ES-I3 (cell line): Measurements from ENCODE around the gene TUBB6.

ENCODE experiments used
- H3K36me3 ChIP-seq: 2 replicates; pipeline ENCODE4 v1.6.1; 2013; ENCODE audit warnings: mild to moderate bottlenecking, low read length, control low read depth, moderate library complexity; ENCODE audit not compliant: insufficient read depth
- H3K4me1 ChIP-seq: 2 replicates; pipeline ENCODE4 v1.6.1; 2013; ENCODE audit warnings: mild to moderate bottlenecking, control low read depth, low read length; ENCODE audit not compliant: insufficient read depth
- H3K9ac ChIP-seq: 2 replicates; pipeline ENCODE4 v1.6.1; 2013; ENCODE audit warnings: low read depth, mild to moderate bottlenecking, low read length, moderate library complexity
- H3K9me3 ChIP-seq: 2 replicates; pipeline ENCODE4 v1.6.1; 2013; ENCODE audit warnings: mild to moderate bottlenecking, low read length, moderate library complexity; ENCODE audit not compliant: control insufficient read depth, insufficient read depth

Gene TUBB6

GRCh38 chr18:12330766-12331165, 22.7 kb downstream of the TUBB6 start:
- Histone ChIP-seq H3K4me1 (peaks cover 21% of the 10 kb centered on the region), H3K36me3 (peaks cover 9% of the 10 kb centered on the region), H3K9me3 (no peaks in the 10 kb centered on the region), H3K9ac (no peak overlapping the region)

DNA sequence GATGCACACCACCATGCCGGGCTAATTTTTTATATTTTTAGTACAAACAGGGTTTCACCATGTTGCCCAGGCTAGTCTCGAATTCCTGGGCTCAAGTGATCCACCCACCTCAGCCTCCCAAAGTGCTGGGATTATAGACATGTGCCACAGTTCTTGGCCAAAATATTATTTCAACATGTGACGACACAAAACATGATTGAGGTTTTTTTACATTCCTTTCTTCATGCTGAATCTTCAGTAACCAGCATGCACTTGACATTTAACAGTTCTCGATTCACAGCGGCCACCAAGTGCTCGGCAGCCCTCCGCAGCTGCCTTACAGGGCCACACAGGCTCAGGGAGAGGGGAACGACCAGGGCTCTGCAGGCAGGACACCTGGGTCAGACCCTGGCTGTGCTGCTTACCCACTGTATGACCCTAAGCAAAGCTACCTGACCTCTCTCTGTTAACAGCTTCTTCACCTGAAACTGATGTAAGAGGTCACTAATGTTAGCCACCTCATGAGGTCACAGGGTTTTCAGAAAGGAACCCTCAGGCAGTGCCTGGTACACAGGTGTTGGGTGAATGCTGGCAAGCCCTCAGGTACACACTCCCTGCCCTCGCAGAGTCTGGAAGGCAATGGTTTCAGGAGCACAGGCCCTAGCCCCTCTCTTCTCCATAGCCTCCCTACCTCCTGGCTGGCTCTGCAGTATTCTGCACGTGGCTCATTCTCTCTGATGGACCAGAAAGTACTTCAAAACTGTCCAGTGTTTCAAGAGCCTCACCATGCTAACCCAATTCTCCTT, 25.7 kb downstream of the TUBB6 start:
- Histone ChIP-seq H3K4me1 (peaks cover 44% of the 10 kb centered on the region), H3K9ac (no peak overlapping the region), H3K9me3 (no peaks in the 10 kb centered on the region), H3K36me3 (peaks cover 4% of the 10 kb centered on the region; the same call in 1 of the 2 replicates)

DNA sequence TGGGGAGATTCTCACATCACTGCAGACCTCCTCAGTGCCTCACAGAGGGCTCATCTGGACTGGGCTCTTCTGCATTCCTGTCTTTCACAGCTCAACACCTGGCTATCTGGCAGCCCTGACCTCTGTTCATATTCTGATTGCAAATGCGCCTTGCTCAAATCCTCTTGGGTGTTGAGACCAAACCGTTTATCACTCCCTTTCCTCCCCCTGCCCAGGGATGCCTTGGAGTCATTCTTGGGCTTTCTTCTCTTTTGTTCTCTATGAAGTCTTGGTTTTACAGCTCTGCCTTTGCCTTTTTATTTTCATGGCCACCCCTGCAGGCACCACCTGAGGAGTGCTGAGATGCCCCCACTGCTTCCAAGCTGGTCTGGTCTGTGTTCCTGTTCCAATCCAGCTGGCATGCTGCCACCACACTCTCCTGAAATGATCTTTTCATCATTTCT, 26.3 kb downstream of the TUBB6 start:
- H3K9ac ChIP-seq, result no peak overlapping the region
- peaks cover 2% of the 10 kb centered on the region; the same call in 1 of the 2 replicates for H3K36me3 ChIP-seq
- peaks cover 44% of the 10 kb centered on the region for H3K4me1 ChIP-seq
- no peaks in the 10 kb centered on the region for H3K9me3 ChIP-seq

DNA sequence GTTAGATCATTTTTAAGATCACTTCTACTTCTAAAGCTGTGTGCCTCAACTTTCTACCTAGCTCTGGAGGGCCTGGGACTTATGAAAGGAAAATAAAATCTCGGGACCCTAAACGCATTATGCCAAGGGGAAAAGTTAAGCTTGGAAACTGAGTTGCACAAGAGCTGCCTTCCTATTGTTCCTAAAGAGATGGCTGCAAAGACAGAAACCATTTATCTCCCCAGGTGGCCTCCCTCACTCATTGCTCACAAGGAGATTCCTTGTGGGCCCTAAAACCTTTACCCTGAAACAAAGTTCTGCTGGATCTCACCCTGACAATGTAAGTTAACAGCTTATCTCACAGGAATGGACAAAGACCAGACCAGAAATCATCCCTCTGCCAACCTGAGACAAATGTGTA, 26.8 kb downstream of the TUBB6 start:
- Histone ChIP-seq H3K9me3 (no peaks in the 10 kb centered on the region), H3K4me1 (peaks cover 44% of the 10 kb centered on the region), H3K9ac (no peak overlapping the region), H3K36me3 (no peaks in the 10 kb centered on the region)

DNA sequence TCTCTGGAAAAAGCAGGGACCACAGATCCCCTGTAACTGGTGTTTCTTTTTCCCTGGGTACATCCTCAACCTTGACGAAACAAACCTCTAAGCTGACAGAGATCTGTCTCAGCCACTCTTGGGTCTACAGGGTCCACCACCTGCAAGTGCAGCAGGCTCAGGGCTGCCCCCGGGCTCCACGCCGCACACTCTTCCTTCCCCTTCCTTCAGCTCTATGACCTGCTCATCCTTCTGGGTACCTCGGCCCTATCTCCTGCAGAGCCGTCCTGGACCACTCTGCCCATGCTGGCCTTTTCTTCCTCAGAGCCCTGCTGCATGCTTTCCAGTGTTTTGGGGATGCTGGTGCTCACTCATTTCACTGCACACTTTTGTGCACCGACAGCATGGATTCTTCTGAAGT, 27.5 kb downstream of the TUBB6 start:
- Histone ChIP-seq H3K36me3 (no peaks in the 10 kb centered on the region), H3K9ac (no peak overlapping the region), H3K4me1 (peaks cover 44% of the 10 kb centered on the region), H3K9me3 (no peaks in the 10 kb centered on the region)

GRCh38 chr18:12336171-12336613, 28.2 kb downstream of the TUBB6 start:
- H3K9ac ChIP-seq, result no peak overlapping the region
- peaks cover 44% of the 10 kb centered on the region for H3K4me1 ChIP-seq
- H3K36me3 ChIP-seq, result no peaks in the 10 kb centered on the region
- no peaks in the 10 kb centered on the region for H3K9me3 ChIP-seq

DNA sequence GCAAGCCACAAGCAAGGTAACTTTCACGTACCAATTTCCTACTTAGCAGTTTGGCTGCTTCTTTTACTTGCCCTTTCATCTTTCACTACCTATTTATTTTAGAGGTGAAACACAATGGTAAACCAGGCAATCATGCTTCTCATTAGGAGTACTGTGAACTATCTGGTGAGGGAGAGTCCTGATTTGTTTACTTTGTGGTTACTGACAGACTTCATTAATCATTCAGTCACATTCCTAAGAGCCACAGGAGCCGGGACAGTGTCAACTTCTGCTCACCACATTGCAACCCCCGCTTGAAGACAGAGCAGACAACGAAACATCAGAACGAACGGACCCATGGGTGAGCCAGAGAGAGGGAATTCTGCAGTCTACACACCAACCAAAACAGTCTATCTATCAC, 28.8 kb downstream of the TUBB6 start:
- H3K9me3 ChIP-seq, result no peaks in the 10 kb centered on the region
- H3K9ac ChIP-seq, result no peak overlapping the region
- H3K4me1 ChIP-seq, result peaks cover 44% of the 10 kb centered on the region
- H3K36me3 ChIP-seq, result peaks cover 2% of the 10 kb centered on the region; the same call in 1 of the 2 replicates

DNA sequence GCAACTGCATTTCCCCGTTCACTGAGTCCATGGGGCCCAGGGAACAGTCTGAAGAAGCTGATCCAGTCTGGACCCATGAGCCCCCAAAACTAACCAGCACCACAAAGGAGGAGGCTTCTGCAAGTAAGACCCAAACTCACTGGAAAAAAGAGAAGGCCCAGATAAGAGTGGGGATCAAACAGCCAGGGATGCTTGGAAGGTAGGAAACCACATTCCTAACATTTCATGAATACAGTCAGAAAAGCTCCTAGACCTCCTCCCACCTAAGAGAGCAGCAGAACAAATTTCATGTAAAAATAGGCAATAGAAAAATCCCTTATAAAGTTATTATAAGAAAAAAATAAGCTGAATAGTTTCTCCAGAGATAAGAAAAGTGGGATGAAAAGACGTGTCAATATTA, 30.3 kb downstream of the TUBB6 start:
- Histone ChIP-seq H3K9ac (no peak overlapping the region), H3K36me3 (peaks cover 10% of the 10 kb centered on the region; the same call in 1 of the 2 replicates), H3K4me1 (peaks cover 44% of the 10 kb centered on the region), H3K9me3 (no peaks in the 10 kb centered on the region)

GRCh38 chr18:12340945-12341660, 33.1 kb downstream of the TUBB6 start:
- no peak overlapping the region for H3K9ac ChIP-seq
- no peaks in the 10 kb centered on the region for H3K9me3 ChIP-seq
- peaks cover 20% of the 10 kb centered on the region for H3K36me3 ChIP-seq
- H3K4me1 ChIP-seq, result peaks cover 20% of the 10 kb centered on the region

DNA sequence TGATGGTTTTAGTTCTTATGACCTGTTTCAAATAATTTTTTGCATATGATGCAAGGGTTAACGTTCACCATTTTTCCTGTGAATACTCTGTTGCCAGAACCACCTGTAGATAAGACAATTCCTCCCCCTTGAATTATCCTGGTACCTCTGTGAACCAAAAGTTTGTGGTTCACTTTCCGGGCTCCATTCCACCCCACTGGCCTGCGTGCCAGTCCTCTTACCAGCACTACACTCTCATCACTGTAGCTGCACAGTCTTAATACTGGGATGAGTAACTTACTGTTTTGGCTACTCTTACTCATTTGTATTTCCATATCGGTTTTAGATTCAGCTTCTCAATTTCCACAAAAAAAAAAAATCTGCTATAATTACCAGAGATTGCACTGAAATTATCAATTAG, 34.6 kb downstream of the TUBB6 start:
- Histone ChIP-seq H3K9ac (no peak overlapping the region), H3K4me1 (peaks cover 9% of the 10 kb centered on the region; the same call in 1 of the 2 replicates), H3K9me3 (no peaks in the 10 kb centered on the region), H3K36me3 (peaks cover 20% of the 10 kb centered on the region)

DNA sequence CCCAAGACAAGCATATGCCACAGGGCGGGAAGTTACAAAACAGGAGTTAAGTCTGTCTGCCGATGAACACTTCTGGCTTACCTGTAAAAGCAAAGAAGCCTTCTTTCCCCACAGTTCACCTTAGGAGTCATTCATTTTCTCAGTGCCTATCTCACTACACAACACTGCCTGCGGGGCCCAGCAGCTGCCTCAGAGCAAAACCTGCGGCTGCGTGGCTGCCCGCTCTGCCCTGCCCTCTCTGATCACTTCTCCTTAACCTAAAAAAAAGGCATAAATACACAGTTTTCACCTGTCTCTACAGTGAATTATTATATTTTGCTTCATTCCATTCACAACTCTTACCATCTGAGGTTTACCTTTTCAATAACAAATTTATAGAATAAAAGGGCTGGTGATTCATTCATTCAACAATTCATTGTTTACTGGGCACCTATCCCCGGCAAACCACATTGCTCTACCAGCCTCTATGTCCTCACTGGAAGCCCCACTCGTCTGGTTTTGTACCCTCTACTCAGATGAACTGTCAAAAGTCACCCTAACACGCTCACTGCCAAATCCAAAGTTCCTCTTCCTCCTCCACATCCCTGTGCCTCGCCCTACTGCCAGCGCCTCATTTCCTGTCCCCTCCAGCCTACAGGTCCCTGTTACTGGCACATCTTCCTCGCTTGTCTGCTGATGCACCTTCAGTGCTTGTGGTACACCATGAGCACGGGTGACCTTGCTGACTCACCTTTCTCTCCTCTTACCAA, 37.6 kb downstream of the TUBB6 start:
- Histone ChIP-seq H3K9me3 (no peaks in the 10 kb centered on the region), H3K4me1 (no peaks in the 10 kb centered on the region), H3K9ac (no peak overlapping the region), H3K36me3 (peaks cover 29% of the 10 kb centered on the region)

- no peaks in the 10 kb centered on the region for H3K4me1 ChIP-seq
- H3K9ac ChIP-seq, result no peak overlapping the region
- H3K36me3 ChIP-seq, result peaks cover 35% of the 10 kb centered on the region
- no peaks in the 10 kb centered on the region for H3K9me3 ChIP-seq
Observed at GRCh38 chr18:12346240-12346565, 38.2 kb downstream of the TUBB6 start.

GRCh38 chr18:12347895-12348294, 39.9 kb downstream of the TUBB6 start:
- Histone ChIP-seq H3K36me3 (peaks cover 34% of the 10 kb centered on the region), H3K9ac (no peak overlapping the region), H3K9me3 (no peaks in the 10 kb centered on the region), H3K4me1 (no peaks in the 10 kb centered on the region)

DNA sequence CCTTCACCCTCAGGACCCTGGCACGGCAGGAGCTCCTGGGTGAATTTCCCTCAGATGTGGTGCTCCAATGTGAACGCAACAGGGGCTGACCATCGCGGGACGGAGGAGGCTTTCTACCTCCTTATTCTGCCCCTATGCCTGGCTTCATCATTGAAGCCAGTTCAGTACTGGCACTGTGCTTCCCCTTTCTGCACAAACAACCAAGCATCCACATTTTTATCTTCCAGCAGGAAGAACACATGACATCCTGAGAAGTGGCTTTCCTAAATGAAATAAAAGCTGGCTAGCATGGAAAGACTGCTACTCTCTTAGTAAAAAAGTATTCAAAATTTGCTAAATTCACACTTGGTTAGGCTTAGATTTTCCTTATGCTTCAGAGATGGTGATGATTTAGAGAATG, 44.1 kb downstream of the TUBB6 start:
- no peaks in the 10 kb centered on the region for H3K9me3 ChIP-seq
- peaks cover 24% of the 10 kb centered on the region for H3K36me3 ChIP-seq
- H3K9ac ChIP-seq, result no peak overlapping the region
- H3K4me1 ChIP-seq, result no peaks in the 10 kb centered on the region
